COR-L47 (cell line): Measurements from ENCODE around the gene SMOC2.

Experiments used
- DNase-seq: peaks from one replicate; lab custom pipeline; 2025; lab: John Stamatoyannopoulos, UW

The SMOC2 gene

DNA sequence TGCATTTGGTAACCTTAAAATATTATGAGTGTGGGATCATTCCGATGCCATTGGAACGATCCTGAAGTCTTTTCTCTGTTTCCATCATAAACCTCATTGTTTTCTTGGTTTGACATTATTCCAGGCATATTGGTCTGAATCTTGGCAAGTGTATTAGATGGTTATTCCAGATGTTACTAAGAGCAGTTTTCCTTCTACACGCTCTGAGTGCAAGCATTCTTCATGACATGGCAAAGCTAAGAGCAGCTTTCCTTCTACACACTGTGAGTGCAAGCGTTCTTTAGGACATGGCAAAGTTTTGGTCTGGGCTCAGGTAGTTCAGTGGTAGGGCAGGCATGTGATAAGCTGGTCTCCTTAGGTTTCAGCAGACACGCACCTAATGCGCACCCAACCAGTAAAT is 53.0 kb downstream of the SMOC2 start:
- DNase-seq: no peak

DNA sequence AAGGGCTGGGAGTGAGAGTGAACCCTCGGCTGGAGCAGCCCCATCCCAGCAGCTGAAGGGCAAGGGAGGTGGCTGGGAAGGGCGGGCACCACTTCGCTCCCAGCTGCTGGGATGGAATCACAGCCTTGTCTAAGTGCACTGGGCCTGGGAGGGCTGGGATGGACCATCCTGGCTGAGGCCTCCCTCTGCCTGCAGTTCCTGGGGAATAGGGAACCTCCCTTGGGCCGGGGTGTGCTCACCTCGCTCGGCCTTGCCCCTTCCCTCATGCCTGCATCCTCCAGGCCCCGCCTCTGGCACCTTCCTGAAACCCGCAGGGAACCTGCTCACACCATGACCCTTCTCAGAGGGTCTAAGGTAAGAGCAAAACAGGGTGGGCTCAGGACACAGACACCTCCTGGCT is 53.7 kb downstream of the SMOC2 start:
- DNase-seq: no peak

DNA sequence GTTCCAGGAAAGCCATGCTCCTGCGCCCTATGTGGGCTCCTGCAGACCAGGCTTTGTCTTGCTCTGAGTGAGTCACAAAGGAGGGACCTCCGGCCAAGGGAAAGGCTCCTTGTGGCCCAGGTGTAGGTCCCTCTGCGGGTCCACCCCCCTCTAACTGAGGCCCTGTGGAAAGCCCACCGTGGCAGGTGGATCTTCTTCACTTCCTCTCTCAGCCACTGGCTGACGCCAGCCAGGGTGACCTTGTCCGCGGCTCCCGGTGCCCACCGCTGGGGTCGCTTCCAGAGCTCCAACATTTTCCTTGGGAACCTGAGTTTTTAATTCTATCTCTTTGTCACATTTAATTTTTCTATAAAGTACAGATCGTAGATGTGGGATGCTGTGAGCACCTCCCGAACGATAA is 54.1 kb downstream of the SMOC2 start:
- no peak for DNase-seq

DNA sequence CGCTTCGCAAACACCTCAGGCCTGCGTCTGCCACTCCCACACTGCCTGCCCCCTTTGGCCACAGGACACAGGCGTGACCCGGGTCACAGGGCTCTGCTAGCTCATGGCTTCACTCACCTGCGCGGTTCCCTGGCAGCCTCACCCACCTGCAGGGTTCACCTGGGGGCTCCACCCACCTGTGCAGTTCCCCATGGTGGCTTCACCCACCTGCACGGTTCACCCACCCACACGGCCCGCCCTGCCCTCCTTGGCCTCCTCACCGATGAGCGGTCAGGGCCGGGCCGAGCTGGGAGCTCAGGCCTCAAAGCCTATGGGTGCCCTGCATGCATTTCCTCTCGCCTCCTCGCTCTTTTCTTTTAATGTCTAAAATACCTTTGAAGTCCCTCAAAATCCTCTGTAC is 54.7 kb downstream of the SMOC2 start:
- no peak for DNase-seq

DNA sequence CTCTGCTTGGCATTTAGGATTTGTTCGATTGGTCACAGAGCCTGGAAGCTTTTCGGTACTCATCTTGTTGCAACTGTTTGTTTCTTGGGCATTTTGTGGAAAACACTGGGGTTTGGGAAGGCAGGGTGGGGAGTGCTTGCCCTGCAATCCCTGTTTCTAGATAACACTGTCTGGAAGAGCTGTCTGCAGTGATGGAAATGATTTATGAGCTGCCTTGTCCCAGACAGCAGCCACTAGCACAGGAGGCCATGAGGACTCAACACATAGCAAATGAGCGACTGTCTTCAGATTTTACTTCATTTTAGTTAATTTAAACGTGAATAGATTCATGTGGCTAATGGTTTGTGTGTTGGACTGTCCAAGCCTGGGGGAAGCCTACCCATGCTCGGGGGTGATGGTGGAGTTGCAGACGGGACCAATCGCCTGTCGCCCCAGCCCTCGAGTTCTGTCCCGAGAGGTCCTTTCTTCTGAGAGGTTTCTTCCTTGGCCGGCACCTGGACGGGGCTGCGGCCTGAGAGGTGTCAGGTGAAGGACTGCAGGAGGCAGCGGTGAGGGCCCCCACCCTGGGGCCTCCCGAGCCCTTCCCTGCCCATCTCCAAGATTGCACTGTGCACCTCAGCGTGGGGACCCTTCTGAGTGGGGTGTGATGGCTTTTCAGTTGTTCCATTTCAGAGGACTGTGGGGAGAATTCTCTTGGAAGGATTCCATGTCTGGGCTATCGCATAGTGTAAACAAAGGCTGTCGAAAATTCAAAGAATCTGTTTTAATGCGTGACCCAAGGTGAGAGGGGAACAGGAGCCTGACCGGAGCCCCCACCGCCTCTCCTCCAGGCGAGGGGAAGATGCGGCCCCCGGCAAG is 55.4 kb downstream of the SMOC2 start:
- DNase-seq: no peak

DNA sequence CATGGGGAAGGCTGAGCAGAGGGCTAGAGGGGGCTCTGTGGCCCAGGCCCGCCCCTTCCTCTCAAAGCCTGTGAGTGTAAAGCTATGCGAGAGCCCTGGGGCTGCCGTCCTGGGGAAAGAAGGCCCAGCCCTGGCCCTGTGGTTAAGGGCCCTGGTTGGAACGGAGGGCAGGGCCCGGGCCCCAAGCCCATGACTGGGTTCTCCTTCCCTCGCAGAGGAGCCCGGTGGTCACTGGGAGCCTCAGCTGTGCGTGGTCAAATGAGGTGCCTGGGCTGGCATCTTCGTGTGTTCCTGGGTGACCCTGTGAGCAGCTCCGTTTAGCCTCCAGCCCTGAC is 56.0 kb downstream of the SMOC2 start:
- no peak for DNase-seq

DNA sequence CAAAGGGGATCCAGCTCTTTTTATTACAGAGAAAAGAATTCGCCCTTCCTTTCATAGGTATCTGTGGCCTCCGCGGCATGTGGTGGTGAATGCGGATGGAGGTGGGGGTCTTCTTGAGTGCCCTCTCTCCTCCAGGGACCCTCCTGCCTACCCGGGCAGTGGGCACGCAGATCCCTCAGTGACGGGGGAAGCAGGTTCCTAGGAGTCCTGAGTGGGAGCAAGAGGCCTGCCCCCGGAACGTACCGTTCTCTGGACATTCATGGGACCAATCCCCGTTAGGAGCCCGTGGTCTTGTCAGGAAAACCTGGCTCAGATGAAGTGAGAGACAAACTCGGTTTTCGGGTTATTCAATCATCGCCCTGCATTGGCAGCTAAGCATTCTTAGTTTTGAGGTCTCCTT is 56.4 kb downstream of the SMOC2 start:
- no peak for DNase-seq

DNA sequence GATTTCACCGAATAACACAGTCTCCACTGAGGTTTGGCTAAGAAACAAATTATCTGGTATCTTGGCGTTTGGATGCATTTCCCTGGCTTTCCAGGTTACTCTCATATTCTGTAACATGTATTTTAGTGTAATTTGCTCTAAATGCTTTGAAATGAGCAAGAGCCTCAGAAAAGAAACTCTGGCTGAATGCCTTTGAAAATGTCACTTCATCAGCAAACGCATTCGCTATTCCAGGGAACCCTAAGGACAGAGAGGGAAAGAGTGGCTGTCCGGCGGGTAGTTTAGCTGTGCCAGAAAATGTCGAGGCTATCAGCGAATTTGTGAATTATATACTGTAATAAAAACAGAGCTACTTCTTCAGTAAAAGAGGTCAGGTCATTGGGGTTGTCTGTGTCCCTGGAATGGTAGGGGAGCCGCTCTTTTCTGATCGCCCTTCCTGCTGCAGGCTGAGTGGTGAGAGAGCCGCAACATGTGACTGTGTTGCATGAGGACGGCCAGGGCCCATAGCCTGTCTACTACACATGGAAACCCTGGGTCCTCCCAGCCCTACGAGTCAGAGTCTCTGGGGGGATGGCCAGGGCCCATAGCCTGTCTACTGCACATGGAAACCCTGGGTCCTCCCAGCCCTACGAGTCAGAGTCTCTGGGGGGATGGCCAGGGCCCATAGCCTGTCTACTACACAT is 57.3 kb downstream of the SMOC2 start:
- DNase-seq: no peak

DNA sequence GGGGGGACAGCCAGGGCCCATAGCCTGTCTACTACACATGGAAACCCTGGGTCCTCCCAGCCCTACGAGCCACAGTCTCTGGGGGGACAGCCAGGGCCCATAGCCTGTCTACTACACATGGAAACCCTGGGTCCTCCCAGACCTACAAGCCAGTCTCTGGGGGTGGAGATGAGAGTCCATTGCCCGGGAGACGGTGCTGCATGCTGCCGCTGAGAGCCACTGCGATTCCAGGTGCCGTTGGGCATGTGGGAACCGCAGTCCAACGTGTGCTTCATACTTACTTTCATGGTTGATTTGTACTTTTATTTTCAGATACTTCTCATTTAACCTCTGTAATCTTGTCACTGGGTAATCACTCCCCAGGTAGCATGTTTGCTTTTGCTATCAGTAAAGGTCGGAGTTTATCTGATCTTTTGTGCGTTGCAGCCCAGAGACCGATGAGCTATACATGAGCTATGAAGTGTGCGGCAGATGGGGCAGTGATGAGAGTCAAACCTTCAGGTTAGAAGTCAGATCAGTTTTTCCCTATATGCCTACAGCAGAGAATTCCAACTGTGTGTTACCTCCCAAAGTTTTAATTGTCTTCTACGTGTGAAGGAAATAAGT is 58.2 kb downstream of the SMOC2 start:
- no peak for DNase-seq

DNA sequence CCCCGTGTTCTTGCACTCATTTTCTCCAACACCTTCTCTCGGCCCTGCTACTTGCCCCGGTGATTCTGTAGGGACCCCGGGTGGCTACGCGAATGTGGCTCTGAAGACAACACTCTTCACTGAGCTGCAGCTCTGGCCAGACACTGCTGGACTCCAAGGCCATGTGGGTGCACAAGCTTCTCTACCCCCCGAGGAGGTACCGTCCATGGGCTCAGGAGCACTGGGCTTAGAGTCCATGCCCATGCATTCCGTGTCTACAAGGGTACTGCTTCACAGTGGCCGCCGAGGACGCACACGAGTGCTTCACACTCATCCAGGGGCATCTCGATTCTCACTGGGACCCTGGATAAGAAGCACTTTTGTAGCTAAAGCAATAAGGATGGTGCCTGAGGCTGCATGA is 59.5 kb downstream of the SMOC2 start:
- no peak for DNase-seq

DNA sequence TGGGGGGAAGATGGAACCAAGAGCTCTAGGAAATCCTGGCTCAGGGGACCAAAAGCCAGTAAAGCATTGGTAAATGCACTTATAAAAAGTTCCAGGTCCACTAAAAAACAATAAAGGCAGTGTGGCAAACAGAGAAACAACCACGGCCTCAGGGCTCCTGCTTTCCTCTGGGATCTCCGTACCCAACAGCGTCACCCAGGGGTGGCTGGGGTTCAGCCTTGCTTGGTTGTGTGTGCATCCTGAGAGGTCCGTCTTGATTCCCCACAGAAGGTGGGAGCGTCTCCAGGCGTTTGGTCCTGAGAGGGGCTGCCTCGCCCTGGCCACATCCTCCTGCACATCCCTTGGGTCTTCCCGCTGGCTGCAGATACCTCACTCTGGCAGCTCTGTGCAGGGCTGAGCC is 60.6 kb downstream of the SMOC2 start:
- no peak for DNase-seq

DNA sequence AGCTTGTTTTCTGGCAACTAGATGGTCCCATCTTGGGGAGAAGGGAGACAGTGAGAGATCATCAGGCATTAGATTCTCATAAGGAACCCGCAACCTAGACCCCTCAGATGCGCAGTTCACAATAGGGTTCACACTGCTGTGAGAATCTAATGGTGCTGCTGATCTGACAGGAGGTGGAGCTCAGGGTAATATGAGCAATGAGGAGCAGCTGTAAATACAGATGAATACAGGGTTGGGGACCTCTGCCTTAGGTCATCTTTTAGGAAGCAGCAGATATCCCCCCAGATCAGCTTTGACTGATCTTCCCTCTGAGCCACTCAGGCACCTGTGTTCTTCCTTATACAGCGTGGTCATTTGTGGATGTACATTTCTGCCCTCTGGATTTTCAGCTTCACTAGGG is 63.4 kb downstream of the SMOC2 start:
- no peak for DNase-seq

DNA sequence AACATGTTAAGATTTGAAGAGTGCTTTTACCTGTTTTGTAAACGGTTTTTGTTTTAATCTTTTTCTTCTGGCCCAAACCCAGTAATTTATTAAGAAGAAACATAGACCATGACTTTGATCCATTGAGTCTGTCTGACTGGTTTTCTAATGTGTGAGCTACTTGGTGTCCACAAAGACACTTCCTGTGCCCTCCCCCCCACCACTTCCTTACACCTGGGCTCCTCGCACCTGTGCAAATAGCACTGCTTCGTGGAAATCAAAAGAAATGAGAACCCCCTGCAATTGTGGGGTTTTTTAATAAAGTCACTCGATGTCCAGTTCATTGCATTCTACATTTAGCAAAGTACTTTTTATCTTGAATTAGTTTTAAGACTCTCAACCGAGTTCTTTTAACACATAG is 65.5 kb downstream of the SMOC2 start:
- peak; percentile 39 for DNase-seq

DNA sequence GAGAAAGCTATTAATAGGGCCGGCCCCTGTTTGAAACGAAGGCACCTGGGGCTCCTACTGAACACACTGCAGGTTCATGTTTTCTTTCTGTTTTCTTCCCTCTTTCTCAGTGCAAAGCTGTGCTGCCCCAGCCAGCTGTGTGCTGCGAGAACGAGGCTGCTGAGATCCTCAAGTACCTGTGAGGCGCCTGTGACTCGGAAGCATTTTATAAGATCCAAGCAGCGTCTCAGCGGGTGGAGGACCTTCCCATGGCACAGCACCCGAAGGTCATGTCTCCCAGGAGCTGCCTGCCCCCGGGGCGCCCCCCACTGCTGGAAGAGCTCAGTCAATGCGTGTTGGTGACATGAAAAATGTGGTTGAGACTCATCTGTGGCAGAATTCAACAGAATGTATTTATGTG is 66.3 kb downstream of the SMOC2 start:
- DNase-seq: no peak

DNA sequence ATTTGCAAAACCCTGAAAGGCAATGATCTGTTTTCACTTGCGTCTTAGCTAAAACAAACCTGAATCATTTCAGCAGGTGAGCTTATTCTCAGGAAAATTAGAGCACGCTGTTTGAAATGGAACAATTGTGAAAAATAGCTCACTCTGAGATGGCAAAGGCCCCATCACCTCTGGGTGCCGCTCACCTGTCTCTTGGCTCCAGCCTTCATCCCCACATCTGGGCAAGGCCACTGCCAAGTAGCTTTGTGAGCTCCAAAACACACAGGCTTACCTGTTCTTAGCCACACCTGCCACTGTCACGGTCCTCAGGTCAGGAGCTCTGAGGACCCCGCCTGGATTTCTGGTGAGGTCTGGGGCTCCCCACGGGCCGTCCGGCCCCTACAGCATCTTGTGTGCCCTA is 66.7 kb downstream of the SMOC2 start:
- no peak for DNase-seq

DNA sequence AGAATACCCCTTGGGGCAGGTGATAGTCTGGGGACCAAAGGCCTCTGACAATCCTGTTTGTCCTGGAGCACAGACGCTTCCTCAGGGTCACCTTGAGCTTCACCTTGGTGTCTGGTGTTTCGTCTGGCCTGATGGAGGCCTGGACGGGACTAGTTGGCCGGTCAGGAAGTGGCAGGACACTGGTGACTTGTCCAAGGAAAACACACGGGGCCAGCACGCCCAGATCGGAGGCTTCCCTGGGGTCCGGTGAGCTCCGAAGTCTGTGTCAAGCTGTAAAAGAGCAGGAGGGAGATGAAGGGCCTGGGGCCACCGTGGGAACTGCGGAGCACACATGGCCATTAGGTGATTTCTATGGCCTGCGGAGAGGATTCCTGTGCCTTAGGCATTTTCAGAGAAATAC is 67.9 kb downstream of the SMOC2 start:
- no peak for DNase-seq

DNA sequence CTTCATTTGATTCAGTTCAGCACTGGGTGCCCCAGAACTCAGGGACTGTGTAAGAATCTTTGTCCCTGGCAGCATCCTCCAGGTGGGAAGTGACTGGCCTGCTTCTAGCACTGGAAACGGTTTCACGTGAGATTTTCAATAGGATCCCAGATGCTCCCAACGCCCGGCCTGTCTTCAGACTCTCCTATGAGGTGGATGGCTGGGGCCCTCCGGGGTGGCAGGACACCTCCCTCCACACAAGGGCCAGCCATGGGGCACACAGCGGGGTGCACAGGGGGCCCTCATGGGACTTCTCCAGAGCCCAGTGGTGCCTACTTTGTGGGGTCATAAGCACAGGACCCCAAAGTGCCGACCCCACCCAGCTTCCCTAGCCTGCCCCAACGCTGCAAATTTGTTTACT is 72.8 kb downstream of the SMOC2 start:
- DNase-seq: no peak

DNA sequence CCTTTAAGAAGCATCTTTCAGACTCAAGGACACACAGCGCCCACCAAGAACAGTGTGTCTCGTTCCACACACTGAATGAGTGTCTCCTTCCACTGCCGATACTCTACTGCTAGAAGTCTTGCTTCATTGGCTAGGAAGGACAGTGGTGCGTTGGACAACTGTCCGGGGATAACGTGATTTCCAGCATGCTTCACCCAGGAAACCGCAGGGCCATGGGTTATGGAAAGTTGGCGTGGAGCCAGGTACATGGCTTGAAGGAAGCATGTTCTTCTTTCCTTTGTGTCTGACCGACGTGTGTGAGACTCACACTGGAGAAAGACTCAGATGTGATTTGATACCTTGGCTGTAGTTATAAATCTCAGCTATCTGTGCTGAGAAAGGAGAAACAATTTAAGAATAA is 73.2 kb downstream of the SMOC2 start:
- DNase-seq: no peak

DNA sequence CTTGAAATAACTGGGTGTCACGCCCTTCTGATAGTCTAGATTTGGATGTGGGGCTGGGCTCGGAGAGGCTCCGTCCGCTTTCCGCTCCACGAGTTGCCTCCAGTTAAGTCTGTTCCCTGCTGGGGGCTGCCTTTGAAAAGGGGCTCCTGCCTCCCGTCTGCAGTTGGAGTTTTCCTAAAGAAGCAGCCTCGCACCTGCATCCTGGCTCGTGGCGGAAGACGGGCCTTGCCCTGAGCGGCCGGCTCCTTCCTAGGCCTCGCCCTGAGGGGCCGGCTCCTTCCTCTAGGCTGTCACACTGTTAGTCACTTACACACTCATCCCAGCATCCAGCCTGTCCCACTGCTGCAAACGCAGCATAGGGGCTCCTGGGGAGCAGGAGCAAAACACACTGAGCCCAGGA is 74.4 kb downstream of the SMOC2 start:
- no peak for DNase-seq

DNA sequence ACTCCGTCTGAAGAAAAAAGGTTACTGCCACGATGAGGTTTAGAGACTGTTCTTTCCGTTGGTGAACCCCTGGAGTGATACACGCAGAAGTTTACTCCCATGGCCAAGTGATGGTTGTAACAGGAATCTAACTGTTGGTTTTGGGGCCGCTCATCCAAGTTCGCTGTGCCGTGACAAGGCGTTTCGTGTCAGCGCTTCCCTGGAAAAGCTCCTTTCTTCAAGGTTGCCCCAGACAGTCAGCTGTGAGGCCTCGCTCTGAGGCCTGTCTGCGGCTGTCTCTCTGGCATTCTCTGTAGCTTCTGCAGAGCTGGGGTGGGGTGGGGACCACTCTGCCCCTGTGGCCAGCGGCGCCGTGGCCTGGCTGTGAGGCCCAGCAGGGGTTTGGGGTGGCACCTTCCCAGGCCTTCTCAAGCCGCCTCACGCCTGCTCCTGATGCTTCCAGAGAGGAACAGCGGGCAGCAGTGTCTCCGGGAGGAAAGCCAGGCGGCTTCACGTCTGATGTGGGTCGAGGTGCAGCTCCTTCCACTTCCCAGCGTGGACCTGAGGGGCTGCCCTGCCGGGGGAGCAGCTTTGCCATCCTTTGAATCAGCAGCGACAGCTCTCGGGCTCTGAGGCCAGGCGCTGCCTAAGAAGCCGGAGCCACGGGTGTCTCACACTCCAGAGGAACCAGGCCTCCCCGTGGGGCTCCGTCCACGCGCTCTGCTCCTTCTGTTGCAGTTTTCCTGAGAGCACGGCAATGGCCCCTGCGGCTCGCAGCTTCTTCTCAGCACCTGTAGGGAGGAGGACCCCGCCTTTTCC is 76.2 kb downstream of the SMOC2 start:
- no peak for DNase-seq

DNA sequence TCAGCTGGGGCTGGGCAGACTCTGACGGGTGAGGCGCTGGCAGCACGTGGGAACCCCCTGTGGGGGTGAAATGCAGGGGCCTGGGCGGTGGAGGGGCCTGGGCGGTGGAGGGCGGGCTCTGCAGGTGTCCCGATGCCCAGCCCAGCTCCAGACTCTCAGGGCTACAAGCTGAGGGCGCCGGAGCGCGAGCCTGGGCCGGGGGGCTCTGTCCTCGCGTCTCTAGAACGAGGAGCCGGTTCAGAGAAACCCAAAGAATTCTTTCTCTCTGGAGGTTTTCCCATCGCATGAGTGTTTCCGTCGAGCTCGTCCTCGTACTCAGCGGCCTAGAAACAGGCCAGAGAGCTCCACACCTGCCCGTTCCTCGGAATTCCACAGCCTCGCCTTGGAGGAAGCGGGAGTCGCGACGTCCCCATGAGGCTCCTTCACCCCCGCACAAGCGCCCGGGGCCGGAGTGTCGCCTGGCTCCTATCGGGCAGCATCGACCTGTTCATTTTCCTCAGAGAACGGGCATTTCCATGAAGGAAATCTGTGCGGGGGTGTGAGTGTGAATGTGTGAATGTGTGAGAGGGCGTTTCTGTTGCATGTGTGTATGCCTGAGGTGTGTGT is 76.9 kb downstream of the SMOC2 start:
- no peak for DNase-seq

DNA sequence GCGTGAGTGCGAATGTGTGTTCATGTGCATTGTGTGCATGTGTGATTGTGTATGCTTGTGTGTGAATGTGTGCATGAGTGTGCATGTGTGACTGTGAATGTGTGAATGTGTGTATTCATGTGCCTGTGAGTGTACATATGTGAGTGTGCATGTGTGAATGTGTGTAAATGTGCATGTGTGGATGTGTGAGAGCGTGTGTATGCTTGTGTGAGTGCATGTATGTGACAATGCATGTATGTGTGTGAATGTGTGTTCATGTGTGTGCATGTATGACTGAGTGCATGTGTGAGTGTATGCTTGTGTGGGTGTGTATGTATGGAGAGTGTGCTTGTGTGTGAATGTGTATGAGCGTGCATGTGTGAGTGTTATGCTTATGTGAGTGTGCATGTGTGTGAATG is 77.4 kb downstream of the SMOC2 start:
- DNase-seq: no peak
